ENCODE measurements around the gene PLXNB1. TPM values are rescaled to one million over a fixed set of nuclear protein-coding genes. Genes with fewer than 3 reads are reported as not detected.

Gene PLXNB1
- total and polyA plus RNA-seq, 2 of the 13 experiments (the other 11 are each of a cell fraction or from before 2014, with no cell fraction given), result 86.0 to 143 TPM

DNA sequence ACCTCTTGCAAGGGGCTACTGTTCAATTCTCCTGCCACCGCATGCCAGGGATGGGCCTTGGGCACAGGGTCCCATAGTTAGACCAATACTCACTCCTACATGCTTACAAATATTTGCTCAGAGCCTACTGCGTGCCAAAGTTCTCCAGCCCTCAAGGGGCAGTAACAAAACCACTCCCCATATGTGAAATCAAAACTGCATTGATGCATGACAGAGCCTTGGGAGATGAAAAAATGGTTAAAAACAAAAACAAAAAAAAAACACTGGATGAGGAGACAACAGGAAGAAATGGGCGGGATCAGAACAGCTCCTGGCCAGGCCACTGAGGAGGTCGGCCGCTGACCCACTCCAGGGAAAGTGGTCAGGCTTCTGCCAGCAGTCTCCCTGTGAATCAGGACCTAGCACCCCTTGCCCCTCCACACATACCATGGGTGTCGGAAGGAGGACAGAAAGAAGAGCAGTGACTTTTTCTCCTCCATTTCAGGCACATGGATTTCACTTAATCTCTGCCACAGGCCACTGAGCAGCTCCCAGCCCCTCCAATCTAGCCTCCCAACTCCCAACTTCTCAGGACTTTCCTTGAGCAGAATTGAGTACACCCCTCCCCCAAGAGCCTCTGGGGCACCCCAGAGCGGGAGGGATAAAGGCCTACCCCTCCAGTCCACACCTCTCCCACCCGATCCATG lies 2.8 kb downstream of the PLXNB1 start (continued):
- TF ChIP-seq ASH2L (IDR thresholded peaks at IDR 0.05; ENCODE audit: insufficient read length, low read depth, low read length), result no peak
- no peak for TF ChIP-seq FOXP1 (IDR thresholded peaks at IDR 0.05)
- TF ChIP-seq FOXP1 (CRISPR knock-in tag; IDR thresholded peaks at IDR 0.05), result 0 out of 2 replicates have a peak, but pooled peaks have one; percentile 38
- no peak for TF ChIP-seq ZHX2 (IDR thresholded peaks at IDR 0.05; ENCODE audit: low read depth)
- TF ChIP-seq ZHX2 (CRISPR knock-in tag; IDR thresholded peaks at IDR 0.05; ENCODE audit: borderline replicate concordance), result no peak
- TF ChIP-seq ATF3 (CRISPR knock-in tag; IDR thresholded peaks at IDR 0.05), result no peak
- TF ChIP-seq PHF21A (CRISPR knock-in tag; IDR thresholded peaks at IDR 0.05), result 0 out of 2 replicates have a peak, but pooled peaks have one; percentile 26
- no peak for TF ChIP-seq ZNF17 (CRISPR knock-in tag; IDR thresholded peaks at IDR 0.05)
- no peak for TF ChIP-seq ATF4 (CRISPR knock-in tag; IDR thresholded peaks at IDR 0.05)
- no peak for TF ChIP-seq BORCS8-MEF2B (CRISPR knock-in tag; IDR thresholded peaks at IDR 0.05)
- no peak for TF ChIP-seq ZNF329 (CRISPR knock-in tag; IDR thresholded peaks at IDR 0.05; ENCODE audit: low read depth)
- no peak for TF ChIP-seq HOXD1 (CRISPR knock-in tag; IDR thresholded peaks at IDR 0.05)
- no peak for TF ChIP-seq SNAPC4 (CRISPR knock-in tag; IDR thresholded peaks at IDR 0.05)
- TF ChIP-seq ZNF276 (CRISPR knock-in tag; IDR thresholded peaks at IDR 0.05; ENCODE audit: low read depth), result no peak
- TF ChIP-seq PHB2 (IDR thresholded peaks at IDR 0.05; ENCODE audit: partially characterized antibody), result no peak
- no peak for TF ChIP-seq NFIB (CRISPR knock-in tag; IDR thresholded peaks at IDR 0.05; ENCODE audit: borderline replicate concordance)

All from HepG2 (cell line).